SJCRH30 (cell line): ENCODE measurements around the gene EMC9. TPM values are rescaled to one million over a fixed set of nuclear protein-coding genes. Genes with fewer than 3 reads are reported as not detected.

Experiments
- DNase-seq, 2 experiments: peaks; one replicate each; pipeline ENCODE4 v3.0.0-alpha.2; 2015 to 2020
- H3K27ac ChIP-seq: fragments of 250-450 bp; sonication (Bioruptor Pico); 2 replicates; pipeline ENCODE4 v1.5.1; 2020; ENCODE audit warnings: mild to moderate bottlenecking, moderate library complexity
- H3K27me3 ChIP-seq: fragments of 250-450 bp; sonication (Bioruptor Pico); 2 replicates; pipeline ENCODE4 v1.5.1; 2020; ENCODE audit warnings: mild to moderate bottlenecking, moderate library complexity
- H3K36me3 ChIP-seq: fragments of 250-450 bp; sonication (Bioruptor Pico); 2 replicates; pipeline ENCODE4 v1.5.1; 2020; ENCODE audit warnings: mild to moderate bottlenecking, moderate library complexity
- H3K4me1 ChIP-seq: fragments of 250-450 bp; sonication (Bioruptor Pico); 2 replicates; pipeline ENCODE4 v1.5.1; 2020; ENCODE audit warnings: mild to moderate bottlenecking, moderate library complexity
- H3K4me3 ChIP-seq: fragments of 250-450 bp; sonication (Bioruptor Pico); 2 replicates; pipeline ENCODE4 v1.5.1; 2020; ENCODE audit warnings: mild to moderate bottlenecking, moderate library complexity
- H3K9me3 ChIP-seq: fragments of 250-450 bp; sonication (Bioruptor Pico); replicated peaks from 2 replicates; pipeline ENCODE4 v1.5.1; 2020; ENCODE audit warnings: mild to moderate bottlenecking, moderate library complexity
- total RNA-seq: library from RNA; depleted of rRNA; stranded (reverse); fragments of >200 nt; shearing (Covaris generic); gene quantifications from 2 replicates; pipeline ENCODE4 v1.2.3, GENCODE V29; 2014

EMC9 gene
- total RNA-seq, 1 experiment from 2014 or later = 45.6 TPM

DNA sequence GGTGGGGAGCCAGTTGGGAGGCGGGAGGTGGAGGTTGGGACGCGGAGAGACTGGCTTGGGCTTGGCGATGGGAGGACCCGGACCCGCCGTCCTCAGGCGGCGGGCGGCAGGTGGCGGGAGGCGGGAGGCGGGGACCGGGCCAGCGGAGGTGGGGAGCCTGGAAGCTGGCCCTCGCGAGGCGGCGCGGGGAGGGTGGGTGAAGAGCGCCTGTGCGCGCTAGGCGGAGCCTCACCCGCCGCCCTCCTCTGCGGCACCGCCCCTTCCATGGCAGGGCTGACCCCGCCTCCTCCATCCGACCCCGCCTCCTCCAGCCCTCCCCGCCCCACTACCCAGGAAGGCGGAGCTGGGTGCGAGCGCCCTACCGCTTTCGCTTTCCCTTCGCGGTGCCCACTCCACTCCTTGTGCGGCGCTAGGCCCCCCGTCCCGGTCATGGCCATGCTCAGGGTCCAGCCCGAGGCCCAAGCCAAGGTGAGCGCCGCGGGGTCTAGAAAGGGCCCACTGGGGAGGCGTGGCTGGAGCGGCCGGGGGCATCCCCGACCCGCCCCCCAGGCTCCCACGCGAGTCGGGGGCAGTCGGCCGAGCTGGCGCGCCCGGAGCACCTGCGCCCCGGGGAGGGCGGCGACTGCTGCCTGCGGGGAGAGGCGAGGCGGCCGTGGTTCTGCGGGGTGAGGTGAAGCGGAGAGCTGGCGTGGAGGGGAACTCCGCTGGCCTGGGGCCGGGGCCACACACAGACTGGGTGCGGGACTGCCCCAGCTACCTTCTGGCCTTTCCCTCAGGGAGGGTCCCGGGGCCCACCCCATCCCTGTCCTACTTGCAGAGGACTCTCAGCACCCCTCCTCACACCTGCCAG is 5.3 kb downstream of the EMC9 start, which contains the start of gene PSME1:
TSS of gene PSME1 (plus strand) at position 361 of the 850 bp plus-strand sequence. CDS start at position 430, 69 bp downstream.
- Histone ChIP-seq H3K36me3 (peaks cover 41% of the 10 kb centered on the region), H3K4me1 (peaks cover 19% of the 10 kb centered on the region; the same call in 1 of the 2 replicates), H3K9me3 (no peaks in the 10 kb centered on the region), H3K27me3 (no peaks in the 10 kb centered on the region), H3K4me3 (peak within 1 kb of the TSS; percentile 83), H3K27ac (peak within 1 kb of the TSS; percentile 52; the same call in 1 of the 2 replicates)
- DNase-seq = peak; percentile 93 to 95

DNA sequence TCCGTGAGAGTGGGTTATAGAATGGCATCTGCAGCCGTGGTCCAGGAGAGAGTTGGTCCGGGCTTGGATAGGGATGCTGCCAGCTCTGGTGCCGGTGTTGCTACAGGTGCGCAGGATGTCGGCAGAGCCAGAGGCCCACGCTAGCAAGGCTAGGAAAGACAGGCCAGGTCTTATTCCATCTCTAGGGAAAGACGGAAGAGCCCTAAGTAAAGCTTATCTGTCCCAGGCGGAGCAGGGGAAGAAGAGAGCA is 5.9 kb downstream of the EMC9 start:
- Histone ChIP-seq H3K4me1 (peaks cover 24% of the 10 kb centered on the region), H3K27ac (peak overlapping the region; percentile 3; the same call in 1 of the 2 replicates), H3K9me3 (no peaks in the 10 kb centered on the region), H3K36me3 (peaks cover 41% of the 10 kb centered on the region), H3K27me3 (no peaks in the 10 kb centered on the region), H3K4me3 (peak overlapping the region; percentile 83)
- DNase-seq = no peak

DNA sequence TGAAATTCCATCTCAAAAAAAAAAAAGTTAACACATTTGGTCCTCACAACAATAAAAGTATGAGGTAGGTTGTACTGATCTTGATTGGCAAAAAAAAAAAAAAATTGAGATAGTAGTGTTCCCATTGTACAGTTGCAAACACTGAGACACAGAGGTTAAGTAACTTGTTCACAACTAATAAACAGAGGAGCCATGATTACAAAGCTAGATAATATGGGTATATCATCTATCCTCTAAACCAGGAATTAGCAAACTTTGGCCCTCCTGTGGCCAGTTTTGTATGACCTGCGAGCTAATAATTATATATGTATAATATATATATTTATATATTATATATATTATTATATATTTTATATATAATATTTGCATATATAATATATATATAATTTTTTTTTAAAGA is 7.7 kb downstream of the EMC9 start:
- Histone ChIP-seq H3K4me3 (no peak overlapping the region), H3K4me1 (peaks cover 24% of the 10 kb centered on the region)

DNA sequence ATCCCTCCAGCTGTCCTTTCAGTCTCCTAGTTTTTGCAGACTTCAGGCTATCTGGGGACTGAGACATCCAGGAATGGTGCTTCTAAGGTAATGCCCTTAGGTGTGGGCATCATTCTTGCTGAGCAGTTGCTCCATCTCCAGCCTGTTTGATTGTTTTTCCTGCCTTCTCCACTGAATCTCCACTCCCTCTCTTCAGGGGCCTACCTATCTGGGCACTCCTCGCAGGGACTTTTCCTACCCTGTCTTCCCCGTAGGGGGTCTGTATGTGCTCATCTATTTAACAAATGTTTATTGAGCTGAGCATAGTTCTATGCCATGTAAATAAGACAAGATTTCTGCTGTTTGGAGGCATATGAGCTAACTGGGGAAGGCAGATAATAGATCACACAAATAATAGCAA is 8.4 kb downstream of the EMC9 start:
- H3K27ac ChIP-seq = no peak overlapping the region; the same call in 1 of the 2 replicates
- DNase-seq = no peak
- H3K36me3 ChIP-seq = peaks cover 20% of the 10 kb centered on the region

More for the DNA sequence above, 7.7 kb downstream of the EMC9 start:
- no peak for DNase-seq
- H3K9me3 ChIP-seq = no peaks in the 10 kb centered on the region
- no peak overlapping the region for H3K27ac ChIP-seq
- peaks cover 28% of the 10 kb centered on the region for H3K36me3 ChIP-seq
- no peaks in the 10 kb centered on the region for H3K27me3 ChIP-seq

DNA sequence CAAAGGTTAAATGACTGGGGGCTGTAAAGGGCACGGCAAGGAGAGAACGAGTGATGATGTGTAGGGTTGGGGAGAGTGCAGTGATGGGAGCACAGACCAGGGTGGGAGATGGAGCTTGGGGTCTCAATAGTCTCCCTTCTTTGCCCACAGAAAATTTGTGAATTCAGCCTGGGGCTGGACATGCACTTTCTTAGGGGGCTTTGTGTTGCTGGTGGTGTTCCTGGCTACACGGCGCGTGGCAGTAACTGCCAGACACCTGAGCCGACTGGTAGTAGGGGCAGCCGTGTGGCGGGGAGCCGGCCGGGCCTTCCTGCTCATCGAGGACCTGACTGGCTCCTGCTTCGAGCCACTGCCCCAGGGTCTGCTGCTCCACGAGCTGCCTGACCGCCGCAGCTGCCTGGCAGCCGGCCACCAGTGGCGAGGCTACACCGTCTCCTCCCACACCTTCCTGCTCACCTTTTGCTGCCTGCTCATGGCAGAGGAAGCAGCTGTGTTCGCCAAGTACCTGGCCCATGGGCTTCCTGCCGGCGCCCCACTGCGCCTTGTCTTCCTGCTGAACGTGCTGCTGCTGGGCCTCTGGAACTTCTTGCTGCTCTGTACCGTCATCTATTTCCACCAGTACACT is 9.2 kb downstream of the EMC9 start:
- Histone ChIP-seq H3K27ac (peak overlapping the region; percentile 98), H3K4me3 (peak overlapping the region; percentile 94)

More for the DNA sequence above, 8.4 kb downstream of the EMC9 start:
- H3K4me1 ChIP-seq = peaks cover 24% of the 10 kb centered on the region
- no peaks in the 10 kb centered on the region for H3K27me3 ChIP-seq
- H3K4me3 ChIP-seq = peak overlapping the region; percentile 94
- no peaks in the 10 kb centered on the region for H3K9me3 ChIP-seq

DNA sequence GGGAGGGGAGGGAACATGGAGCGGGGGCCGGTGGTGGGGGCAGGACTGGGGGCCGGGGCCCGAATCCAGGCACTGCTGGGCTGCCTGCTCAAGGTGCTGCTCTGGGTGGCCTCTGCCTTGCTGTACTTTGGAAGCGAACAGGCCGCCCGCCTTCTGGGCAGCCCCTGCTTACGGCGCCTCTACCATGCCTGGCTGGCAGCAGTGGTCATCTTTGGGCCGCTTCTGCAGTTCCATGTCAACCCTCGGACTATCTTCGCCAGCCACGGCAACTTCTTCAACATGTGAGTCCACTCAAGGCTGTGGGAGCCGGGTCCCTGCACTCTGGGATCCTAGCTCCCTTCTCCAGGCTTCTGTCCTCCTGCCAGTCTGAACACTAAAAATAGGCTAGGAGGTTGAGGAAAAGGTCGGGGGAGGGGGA is 9.8 kb downstream of the EMC9 start:
- Histone ChIP-seq H3K4me1 (peaks cover 24% of the 10 kb centered on the region), H3K27ac (peak overlapping the region; percentile 98), H3K9me3 (no peaks in the 10 kb centered on the region), H3K27me3 (no peaks in the 10 kb centered on the region), H3K36me3 (peaks cover 12% of the 10 kb centered on the region), H3K4me3 (peak overlapping the region; percentile 94)
- no peak for DNase-seq

More for the DNA sequence above, 9.2 kb downstream of the EMC9 start:
- peak; percentile 64 to 67 for DNase-seq
- Histone ChIP-seq H3K4me1 (peaks cover 24% of the 10 kb centered on the region), H3K36me3 (peaks cover 12% of the 10 kb centered on the region), H3K9me3 (no peaks in the 10 kb centered on the region), H3K27me3 (no peaks in the 10 kb centered on the region)

DNA sequence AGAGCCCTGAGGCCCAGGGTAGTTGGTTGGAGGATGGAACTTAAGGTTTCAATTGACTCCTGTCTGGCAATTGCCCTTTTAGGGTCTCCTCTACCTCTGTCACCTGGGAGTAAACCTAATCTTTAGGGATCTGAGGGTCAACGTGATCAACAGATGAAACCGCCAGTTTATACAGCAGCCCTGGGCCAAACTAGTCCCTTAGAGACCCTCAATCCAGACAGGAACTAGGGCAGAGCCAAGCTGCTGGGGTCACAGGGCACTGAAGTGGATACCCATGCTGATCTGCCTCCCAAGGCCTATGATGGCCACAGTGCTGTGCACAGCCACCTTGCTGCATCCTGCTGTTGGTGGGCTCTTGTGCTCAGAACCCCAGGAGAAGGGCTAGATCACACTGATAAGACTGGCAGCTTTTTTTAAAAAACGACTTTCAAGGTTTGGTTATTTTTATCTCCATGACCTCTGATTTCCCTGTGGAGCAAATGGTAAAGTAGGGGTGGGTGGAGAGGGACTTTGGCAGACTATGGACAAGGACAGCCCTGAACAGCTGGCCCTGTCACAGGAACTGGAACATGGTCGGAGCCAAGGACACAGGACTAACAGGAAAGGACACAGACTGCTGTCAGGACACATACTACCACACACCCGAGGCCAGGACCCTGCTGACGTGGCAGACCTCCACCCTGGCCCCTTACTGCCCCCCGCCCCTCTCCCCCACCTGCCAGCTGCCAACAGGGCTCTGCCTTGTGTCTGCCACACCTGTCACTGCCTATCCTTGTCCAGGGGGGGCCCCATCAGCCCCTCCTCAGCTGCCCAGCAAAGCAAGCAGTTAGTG is 10.5 kb downstream of the EMC9 start:
- peak; percentile 98 to 99 for DNase-seq
- H3K36me3 ChIP-seq = peaks cover 12% of the 10 kb centered on the region
- H3K4me3 ChIP-seq = peak overlapping the region; percentile 94
- no peaks in the 10 kb centered on the region for H3K27me3 ChIP-seq
- peak overlapping the region; percentile 98 for H3K27ac ChIP-seq
- H3K4me1 ChIP-seq = peaks cover 24% of the 10 kb centered on the region
- no peaks in the 10 kb centered on the region for H3K9me3 ChIP-seq

DNA sequence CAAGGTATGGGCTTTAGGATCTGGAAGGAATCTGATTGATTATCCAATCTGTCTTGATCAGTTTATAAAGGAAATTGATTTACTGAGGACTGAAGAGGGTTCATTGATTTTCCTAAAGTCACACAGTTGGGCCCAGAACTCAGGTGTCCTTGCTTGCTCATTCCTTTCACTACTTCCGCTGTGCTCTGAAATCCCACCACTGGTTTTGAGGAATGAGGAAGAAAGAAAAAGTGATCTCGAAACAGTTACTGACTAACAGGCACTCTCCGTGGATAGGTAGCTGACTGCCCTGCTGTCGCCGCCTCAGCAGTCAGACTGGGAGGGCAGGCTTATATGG is 11.0 kb downstream of the EMC9 start, which contains the start of gene FITM1:
TSS of gene FITM1 (plus strand) at position 280 of the 337 bp plus-strand sequence. CDS start 905 bp downstream, outside the sequence.
- no peaks in the 10 kb centered on the region for H3K27me3 ChIP-seq
- peak within 1 kb of the TSS; percentile 98 for H3K27ac ChIP-seq
- H3K9me3 ChIP-seq = no peaks in the 10 kb centered on the region
- H3K36me3 ChIP-seq = peaks cover 12% of the 10 kb centered on the region
- peak within 1 kb of the TSS; percentile 94 for H3K4me3 ChIP-seq
- peaks cover 22% of the 10 kb centered on the region for H3K4me1 ChIP-seq
- peak in 1 of 2 experiments; percentile 52 for DNase-seq

DNA sequence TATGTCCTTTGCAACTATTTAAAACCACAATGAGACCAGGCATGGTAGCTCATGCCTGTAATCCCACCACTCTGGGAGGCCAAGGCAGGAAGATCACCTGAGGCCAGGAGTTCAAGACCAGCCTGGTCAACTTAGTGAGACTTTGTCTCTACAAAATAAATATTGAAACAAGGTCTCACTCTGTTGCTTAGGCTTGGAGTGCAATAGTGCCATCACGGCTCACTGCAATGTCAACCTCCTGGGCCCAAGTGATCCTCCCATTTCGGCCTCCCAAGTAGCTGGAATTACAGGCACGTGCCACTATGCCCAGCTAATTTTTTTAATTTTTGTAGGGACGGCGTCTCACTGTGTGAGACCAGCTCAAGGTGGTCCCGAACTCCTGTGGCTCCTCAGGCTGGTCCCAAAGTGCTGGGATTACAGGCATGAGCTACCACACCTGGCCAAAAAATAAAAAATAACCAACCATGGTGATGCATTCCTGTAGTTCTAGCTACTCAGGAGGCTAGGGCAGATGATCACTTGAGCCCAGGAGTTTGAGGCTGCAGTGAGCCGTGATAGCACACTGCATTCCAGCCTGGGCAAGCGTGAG is 11.9 kb downstream of the EMC9 start:
- peaks cover 12% of the 10 kb centered on the region for H3K36me3 ChIP-seq
- no peaks in the 10 kb centered on the region for H3K9me3 ChIP-seq
- no peak for DNase-seq
- H3K4me3 ChIP-seq = no peak overlapping the region
- H3K4me1 ChIP-seq = peaks cover 18% of the 10 kb centered on the region
- H3K27me3 ChIP-seq = no peaks in the 10 kb centered on the region
- peak overlapping the region; percentile 98; the same call in 1 of the 2 replicates for H3K27ac ChIP-seq

DNA sequence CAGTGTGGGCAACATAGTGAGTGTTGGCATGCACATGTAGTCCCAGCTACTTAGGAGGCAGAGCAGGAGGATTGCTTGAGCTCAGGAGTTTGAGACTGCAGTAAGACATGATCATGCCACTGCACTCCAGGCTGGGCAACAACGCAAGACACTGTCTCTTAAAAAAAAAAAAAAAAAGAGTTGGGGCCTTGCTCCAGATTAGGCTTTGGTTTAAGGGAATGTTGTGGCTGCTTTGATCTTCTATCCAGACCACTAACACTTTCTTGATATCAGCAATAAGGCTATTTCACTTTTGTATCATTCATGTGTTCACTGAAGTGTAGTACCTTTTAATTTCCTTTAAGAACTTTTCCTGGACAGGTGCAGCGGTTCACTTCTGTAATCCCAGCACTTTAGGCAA is 13.7 kb downstream of the EMC9 start:
- peaks cover 8% of the 10 kb centered on the region for H3K36me3 ChIP-seq
- peaks cover 13% of the 10 kb centered on the region for H3K4me1 ChIP-seq
- H3K27me3 ChIP-seq = no peaks in the 10 kb centered on the region
- no peak overlapping the region for H3K4me3 ChIP-seq
- H3K27ac ChIP-seq = no peak overlapping the region
- H3K9me3 ChIP-seq = no peaks in the 10 kb centered on the region
- no peak for DNase-seq

DNA sequence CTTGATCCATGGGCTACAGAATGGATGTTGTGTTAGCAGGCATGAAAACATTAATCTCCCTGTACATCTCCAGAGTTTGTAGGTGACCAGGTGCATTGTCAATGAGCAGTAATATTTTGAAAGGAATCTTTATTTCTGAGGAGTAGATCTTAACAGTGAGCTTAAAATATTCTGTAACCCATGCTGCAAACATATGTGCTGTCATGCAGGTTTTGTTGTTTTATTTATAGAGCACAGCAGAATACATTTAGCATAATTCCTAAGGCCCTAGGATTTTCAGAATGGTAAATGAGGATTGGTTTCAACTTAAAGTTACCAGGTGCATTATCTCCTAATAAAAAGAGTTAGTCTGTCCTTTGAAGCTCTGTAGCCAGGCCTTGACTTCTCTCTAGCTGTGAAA is 14.5 kb downstream of the EMC9 start:
- H3K27ac ChIP-seq = no peak overlapping the region
- H3K4me1 ChIP-seq = peaks cover 13% of the 10 kb centered on the region
- no peak for DNase-seq

DNA sequence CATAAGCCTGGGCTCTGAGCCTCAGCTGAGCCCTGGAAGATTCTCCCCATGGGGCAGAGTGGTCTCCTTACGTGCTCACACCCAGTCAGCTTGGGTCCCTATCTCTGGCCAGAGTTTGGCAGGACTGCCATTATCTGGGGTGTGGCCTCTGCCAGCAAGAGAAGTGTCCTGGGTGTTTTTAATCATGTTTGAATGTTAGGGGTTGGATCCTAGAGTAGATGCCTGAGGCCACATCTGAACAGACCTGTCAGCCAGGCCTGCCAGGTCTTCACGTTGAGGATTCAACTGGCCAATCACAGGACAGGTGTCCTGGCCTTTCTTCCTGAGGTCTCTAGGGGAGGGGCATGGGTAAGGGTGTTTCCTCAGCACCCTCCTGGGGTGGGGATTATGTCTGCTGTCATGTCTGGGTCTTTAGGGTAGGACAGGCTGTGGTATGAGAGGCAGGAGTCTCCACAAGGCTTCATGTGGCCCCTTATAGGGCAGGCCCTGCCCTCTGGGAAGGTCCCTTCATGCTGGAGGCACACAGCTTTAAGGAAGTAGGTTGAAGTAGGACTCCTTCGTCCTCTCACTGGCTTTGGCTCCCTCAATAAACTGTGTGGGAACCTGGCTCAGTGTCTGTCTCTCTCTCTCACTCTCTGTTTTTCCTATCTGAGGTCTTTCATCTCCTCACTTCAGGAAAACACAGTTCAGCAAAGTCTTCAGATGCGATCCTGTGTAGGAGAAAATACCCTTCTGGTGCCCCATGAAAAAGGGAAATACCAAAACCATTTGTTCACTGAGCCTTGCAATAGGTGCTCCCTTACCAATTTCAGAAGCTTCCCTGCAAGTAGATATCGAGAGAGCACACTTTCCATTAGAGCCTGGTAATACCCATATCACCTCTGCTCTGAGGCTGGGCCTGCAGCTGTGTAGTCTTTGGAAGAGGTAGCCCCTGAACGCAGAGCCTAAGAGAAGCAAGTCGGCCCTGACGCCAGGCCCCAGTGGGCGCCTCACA is 17.7 kb downstream of the EMC9 start:
- H3K27ac ChIP-seq = no peak overlapping the region
- H3K4me1 ChIP-seq = no peaks in the 10 kb centered on the region
- DNase-seq = no peak
- no peaks in the 10 kb centered on the region for H3K27me3 ChIP-seq
- H3K9me3 ChIP-seq = no peaks in the 10 kb centered on the region
- peaks cover 29% of the 10 kb centered on the region for H3K36me3 ChIP-seq
- no peak overlapping the region for H3K4me3 ChIP-seq

More for the DNA sequence above, 14.5 kb downstream of the EMC9 start:
- H3K9me3 ChIP-seq = no peaks in the 10 kb centered on the region
- H3K36me3 ChIP-seq = peaks cover 9% of the 10 kb centered on the region
- no peak overlapping the region for H3K4me3 ChIP-seq
- no peaks in the 10 kb centered on the region for H3K27me3 ChIP-seq

DNA sequence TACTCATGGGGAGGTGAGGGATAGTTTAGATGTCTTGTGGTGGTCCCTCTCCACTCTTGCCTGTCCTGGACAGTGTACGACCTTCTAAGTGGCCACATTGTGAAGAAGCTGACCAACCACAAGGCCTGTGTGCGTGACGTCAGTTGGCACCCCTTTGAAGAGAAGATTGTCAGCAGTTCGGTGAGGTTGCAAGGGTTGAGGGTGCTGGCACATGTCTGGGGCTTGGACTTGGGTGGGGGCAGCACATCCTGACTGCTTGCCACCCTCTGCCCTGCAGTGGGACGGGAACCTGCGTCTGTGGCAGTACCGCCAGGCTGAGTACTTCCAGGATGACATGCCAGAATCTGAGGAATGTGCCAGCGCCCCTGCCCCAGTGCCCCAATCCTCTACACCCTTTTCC is 18.5 kb downstream of the EMC9 start:
- Histone ChIP-seq H3K27me3 (no peaks in the 10 kb centered on the region), H3K27ac (no peak overlapping the region), H3K36me3 (peaks cover 29% of the 10 kb centered on the region), H3K4me3 (no peak overlapping the region), H3K4me1 (no peaks in the 10 kb centered on the region), H3K9me3 (no peaks in the 10 kb centered on the region)
- DNase-seq = no peak
